H1 (cell line): ENCODE results near the gene SMIM17. TPM values are rescaled to one million over a fixed set of nuclear protein-coding genes. Genes with fewer than 3 reads are reported as not detected.
A peak's percentile ranks its signal among the peaks of the same experiment; 100 is the strongest.

Source experiments
- CTCF ChIA-PET: fragments of 300-600 bp; sonication (Branson Sonifier 250); formaldehyde crosslinking; loops from one replicate; lab custom pipeline; 2021; ENCODE audit not compliant: partially characterized antibody; lab: Charles Lee
- POLR2A ChIA-PET: fragments of 300-600 bp; sonication (Branson Sonifier 250); formaldehyde crosslinking; loops from one replicate; lab custom pipeline; 2021; ENCODE audit warnings: inconsistent platforms; ENCODE audit not compliant: partially characterized antibody; lab: Charles Lee
- DNase-seq, 2 experiments: peaks; one replicate each; pipeline versions ENCODE4 v3.0.0 to v3.0.0-alpha.2; 2010 to 2022; ENCODE audit warnings: low spot score in 2 of 2, low read depth in 1 of 2, mixed read lengths in 1 of 2
- FAIRE-seq: peaks from 2 replicates; lab custom pipeline; 2011; peaks lifted over from hg19 to GRCh38; lab: Jason Lieb, UNC
- H2AFZ ChIP-seq: 2 replicates; pipeline ENCODE4 v1.8.1; 2012; ENCODE audit warnings: low read length, inconsistent platforms
- H2AK5ac ChIP-seq: 2 replicates; pipeline ENCODE4 v1.6.1; 2013; ENCODE audit warnings: low read depth, low read length
- H2BK120ac ChIP-seq: replicated peaks from 2 replicates; pipeline ENCODE3; 2013; ENCODE audit warnings: low read depth, low read length, inconsistent platforms
- H2BK12ac ChIP-seq: 2 replicates; pipeline ENCODE4 v1.6.1; 2013; ENCODE audit warnings: low read depth, low read length
- H2BK15ac ChIP-seq: 2 replicates; pipeline ENCODE4 v1.6.1; 2013; ENCODE audit warnings: low read length
- H2BK20ac ChIP-seq: 2 replicates; pipeline ENCODE4 v1.6.1; 2013; ENCODE audit warnings: low read length
- H2BK5ac ChIP-seq: 2 replicates; pipeline ENCODE4 v1.6.1; 2013; ENCODE audit warnings: low read depth, low read length
- H3K14ac ChIP-seq: 2 replicates; pipeline ENCODE4 v1.6.1; 2013; ENCODE audit warnings: inconsistent platforms; ENCODE audit not compliant: insufficient read length
- H3K18ac ChIP-seq: 2 replicates; pipeline ENCODE4 v1.6.1; 2013; ENCODE audit warnings: low read length; ENCODE audit errors: extremely low read depth
- H3K23ac ChIP-seq: 2 replicates; pipeline ENCODE4 v1.6.1; 2013; ENCODE audit warnings: inconsistent platforms; ENCODE audit not compliant: insufficient read length
- H3K23me2 ChIP-seq: 2 replicates; pipeline ENCODE4 v1.6.1; 2013; ENCODE audit warnings: low read depth, low read length
- H3K27ac ChIP-seq: 2 replicates; pipeline ENCODE4 v1.6.1; 2011; ENCODE audit warnings: low read depth, low read length, inconsistent platforms
- H3K27me3 ChIP-seq, 4 experiments: replicated peaks in 1 of 4; 1 replicate in 1 of 4; 2 replicates in 3 of 4; pipeline versions ENCODE4 v1.6.1 to v1.8.1; 2011 to 2013; ENCODE audit warnings: low read length in 3 of 4, mild to moderate bottlenecking in 3 of 4, inconsistent platforms in 2 of 4, mixed read lengths in 2 of 4, moderate library complexity in 1 of 4; ENCODE audit not compliant: control insufficient read depth in 3 of 4, insufficient read depth in 3 of 4; ENCODE audit errors: extremely low read depth in 1 of 4
- H3K36me3 ChIP-seq, 4 experiments: 2 replicates each; pipeline versions ENCODE4 v1.6.1 to v1.8.1; 2011 to 2013; ENCODE audit warnings: mild to moderate bottlenecking in 4 of 4, low read length in 3 of 4, moderate library complexity in 2 of 4, control low read depth in 1 of 4, inconsistent platforms in 1 of 4; ENCODE audit not compliant: insufficient read depth in 4 of 4, control insufficient read depth in 2 of 4
- H3K4ac ChIP-seq: replicated peaks from 2 replicates; pipeline ENCODE3; 2013; ENCODE audit warnings: low read length, low read depth, mixed read lengths, inconsistent platforms; ENCODE audit not compliant: insufficient read length
- H3K4me1 ChIP-seq, 4 experiments: replicated peaks in 1 of 4; 1 replicate in 1 of 4; 2 replicates in 3 of 4; pipeline versions ENCODE4 v1.6.1 to v1.8.1; 2011 to 2013; ENCODE audit warnings: low read length in 3 of 4, inconsistent platforms in 2 of 4, mixed read lengths in 1 of 4; ENCODE audit not compliant: insufficient read depth in 4 of 4, control insufficient read depth in 3 of 4
- H3K4me2 ChIP-seq, 2 experiments: 2 replicates each; pipeline versions ENCODE4 v1.6.1 to v1.8.1; 2011 to 2013; ENCODE audit warnings: low read depth in 2 of 2, low read length in 2 of 2, control low read depth in 1 of 2, inconsistent platforms in 1 of 2, mild to moderate bottlenecking in 1 of 2; ENCODE audit not compliant: insufficient read depth in 1 of 2
- H3K4me3 ChIP-seq, 4 experiments: fragments of 200-600, 300-600 bp in 1 of 4; sonication (generic), shearing (Covaris generic), sonication (Bioruptor Twin) in 1 of 4; 2 replicates each; pipeline versions ENCODE4 v1.5.1 to v1.8.1; 2011 to 2016; ENCODE audit warnings: low read length in 4 of 4, low read depth in 3 of 4, control low read depth in 2 of 4, inconsistent platforms in 2 of 4, mild to moderate bottlenecking in 2 of 4, mixed read lengths in 1 of 4, moderate library complexity in 1 of 4; ENCODE audit not compliant: insufficient read depth in 2 of 4; ENCODE audit errors: extremely low read depth in 1 of 4
- H3K56ac ChIP-seq: replicated peaks from 2 replicates; pipeline ENCODE3; 2013; ENCODE audit warnings: low read depth, mild to moderate bottlenecking, mixed read lengths, low read length, inconsistent platforms; ENCODE audit not compliant: insufficient read length
- H3K79me1 ChIP-seq: 2 replicates; pipeline ENCODE4 v1.6.1; 2013; ENCODE audit warnings: low read depth, low read length, control low read depth
- H3K79me2 ChIP-seq, 2 experiments: 2 replicates each; pipeline versions ENCODE4 v1.6.1 to v1.8.1; 2012 to 2013; ENCODE audit warnings: low read length in 2 of 2, mild to moderate bottlenecking in 2 of 2, inconsistent platforms in 1 of 2; ENCODE audit not compliant: insufficient read depth in 2 of 2, control insufficient read depth in 1 of 2
- H3K9ac ChIP-seq, 4 experiments: replicated peaks in 1 of 4; 1 replicate in 1 of 4; 2 replicates in 3 of 4; pipeline versions ENCODE4 v1.6.1 to v1.8.1; 2011 to 2013; ENCODE audit warnings: low read depth in 3 of 4, low read length in 3 of 4, control low read depth in 2 of 4, mild to moderate bottlenecking in 2 of 4, moderate library complexity in 2 of 4, inconsistent platforms in 1 of 4; ENCODE audit errors: extremely low read depth in 1 of 4
- H3K9me3 ChIP-seq, 2 experiments: 2 replicates each; pipeline versions ENCODE4 v1.6.1 to v1.8.1; 2012 to 2013; ENCODE audit warnings: mild to moderate bottlenecking in 2 of 2, moderate library complexity in 2 of 2, control low read depth in 1 of 2, inconsistent platforms in 1 of 2, low read depth in 1 of 2, low read length in 1 of 2, mixed read lengths in 1 of 2; ENCODE audit not compliant: insufficient read depth in 2 of 2
- H4K20me1 ChIP-seq, 2 experiments: replicated peaks in 1 of 2; 2 replicates each; pipeline versions ENCODE3 to v1.8.1; 2011 to 2013; ENCODE audit warnings: inconsistent platforms in 2 of 2, low read length in 2 of 2, mild to moderate bottlenecking in 1 of 2; ENCODE audit not compliant: insufficient read depth in 2 of 2, control insufficient read depth in 1 of 2
- H4K5ac ChIP-seq: 2 replicates; pipeline ENCODE4 v1.6.1; 2013; ENCODE audit warnings: low read length, low read depth, mixed read lengths, inconsistent platforms; ENCODE audit not compliant: insufficient read length
- H4K8ac ChIP-seq: 2 replicates; pipeline ENCODE4 v1.8.0; 2013; ENCODE audit warnings: mild to moderate bottlenecking, moderate library complexity, low read length, inconsistent platforms; ENCODE audit not compliant: insufficient read depth; ENCODE audit errors: extremely low read depth
- H4K91ac ChIP-seq: replicated peaks from 2 replicates; pipeline ENCODE3; 2013; ENCODE audit warnings: low read length, mixed read lengths, inconsistent platforms; ENCODE audit not compliant: insufficient read length
- CEBPB ChIP-seq: IDR thresholded peaks from 2 replicates; pipeline ENCODE4 v1.6.1; 2012; ENCODE audit warnings: low read depth, low read length
- CHD1 ChIP-seq: IDR thresholded peaks from 2 replicates; pipeline ENCODE4 v1.6.1; 2012; ENCODE audit warnings: low read depth, low read length, improper control_type of control experiment
- CHD2 ChIP-seq: IDR thresholded peaks from 2 replicates; pipeline ENCODE4 v1.6.1; 2012; ENCODE audit warnings: low read length, improper control_type of control experiment
- CREB1 ChIP-seq: IDR thresholded peaks from 2 replicates; pipeline ENCODE4 v1.6.1; 2012; ENCODE audit warnings: inconsistent platforms
- EGR1 ChIP-seq: IDR thresholded peaks from 2 replicates; pipeline ENCODE4 v1.6.1; 2011; ENCODE audit warnings: low read depth, low read length, borderline replicate concordance
- HDAC6 ChIP-seq: IDR thresholded peaks from one replicate; pipeline ENCODE4 v1.7.1; 2012; ENCODE audit warnings: low read depth, mild to moderate bottlenecking, inconsistent platforms, low read length, moderate library complexity
- KDM4A ChIP-seq: IDR thresholded peaks from one replicate; pipeline ENCODE4 v1.7.1; 2012; ENCODE audit warnings: low read depth, mild to moderate bottlenecking, moderate library complexity, low read length, inconsistent platforms; ENCODE audit not compliant: severe bottlenecking
- POLR2AphosphoS5 ChIP-seq: IDR thresholded peaks from 2 replicates; pipeline ENCODE4 v1.6.1; 2011; ENCODE audit warnings: low read depth, low read length
- SAP30 ChIP-seq: fragments of 300-600 bp; sonication (generic); IDR thresholded peaks from 2 replicates; pipeline ENCODE4 v1.7.1; 2012; ENCODE audit warnings: low read length, moderate library complexity, mild to moderate bottlenecking, inconsistent platforms; ENCODE audit not compliant: insufficient read depth, insufficient replicate concordance
- SUZ12 ChIP-seq: fragments of 200-600 bp; sonication (generic); IDR thresholded peaks from 2 replicates; pipeline ENCODE4 v1.6.1; 2012; ENCODE audit warnings: mild to moderate bottlenecking, inconsistent platforms, low read length, moderate library complexity, mixed read lengths
- WGBS, 2 experiments: shearing (Covaris generic) in 1 of 2; methylation state at CpG; one replicate each; pipeline versions ENCODE4 v1.1.6 to v1.1.7; 2013 to 2015; ENCODE audit warnings: low lambda C conversion rate in 2 of 2, mixed read lengths in 2 of 2, inconsistent platforms in 1 of 2, low coverage in 1 of 2, missing lambda C conversion rate in 1 of 2; ENCODE audit not compliant: insufficient replicate concordance in 2 of 2, insufficient coverage in 1 of 2, insufficient read length in 1 of 2; ENCODE audit errors: extremely low coverage in 1 of 2, missing lambda C conversion rate in 1 of 2; 5-methylcytosine and 5-hydroxymethylcytosine counted together
- polyA plus RNA-seq, 7 experiments: library from polyadenylated mRNA; depleted of rRNA in 3 of 7; stranded (reverse) in 5 of 7; unstranded in 2 of 7; fragments of >200 nt in 5 of 7; fragments of 200-250 nt in 2 of 7; gene quantifications; 1 replicate in 5 of 7; 2 replicates in 1 of 7; 4 replicates in 1 of 7; pipeline versions ENCODE4 v1.2.1 to v1.2.3, GENCODE V29; 2011 to 2013; ENCODE audit warnings: missing spikeins in 2 of 7, mixed read lengths in 2 of 7
- total RNA-seq: library from RNA; stranded (reverse); fragmentation: NEBNext Ultra II Directional; extraction: Animal tissue kit (Norgen Biotek cat#: 25700); gene quantifications from 2 replicates; pipeline ENCODE4 v1.2.1, GENCODE V29; 2021

Gene SMIM17
- total and polyA plus RNA-seq, 2 of the 8 experiments (the other 6 are each of a cell fraction or from before 2014, with no cell fraction given) = 0.06 TPM; not detected in 1

GRCh38 chr19:56595548-56595899, 47.4 kb upstream of the SMIM17 start:
- Histone ChIP-seq H4K20me1 (peaks cover 0 to 6% of the 10 kb centered on the region in 2 experiments), H3K4me3 (peak overlapping the region; percentile 76 to 99 (median 90)), H2BK20ac (no peak overlapping the region), H3K27ac (peak overlapping the region; percentile 33; the same call in 1 of the 2 replicates), H3K27me3 (no peaks in the 10 kb centered on the region), H2BK120ac (peak overlapping the region; percentile 52), H3K14ac (peak overlapping the region; percentile 79), H3K56ac (peak overlapping the region; percentile 90), H3K36me3 (no peaks in the 10 kb centered on the region; a peak in 1 of 8 replicates), H3K79me1 (peaks cover 8% of the 10 kb centered on the region), H2AK5ac (peak overlapping the region; percentile 82; the same call in 1 of the 2 replicates), H3K4me2 (peak overlapping the region; percentile 90 to 99), H2BK12ac (0 out of 2 replicates have a peak overlapping the region, but pooled peaks have one; percentile 84), H3K23ac (peak overlapping the region; percentile 73), H3K4me1 (peaks cover 0 to 3% (median 1%) of the 10 kb centered on the region in 4 experiments; a peak in 2 of 7 replicates), H3K79me2 (peaks cover 0 to 19% of the 10 kb centered on the region in 2 experiments; a peak in 2 of 4 replicates), H4K8ac (peak overlapping the region; percentile 95), H2AFZ (peak overlapping the region; percentile 27; the same call in 1 of the 2 replicates), H3K9me3 (peaks cover 0 to 2% of the 10 kb centered on the region in 2 experiments; a peak in 1 of 4 replicates), H3K18ac (peak overlapping the region; percentile 71; the same call in 1 of the 2 replicates), H2BK15ac (peak overlapping the region; percentile 95), H3K23me2 (peaks cover 14% of the 10 kb centered on the region), H3K4ac (peak overlapping the region; percentile 95), H4K5ac (peak overlapping the region; percentile 34), H2BK5ac (peak overlapping the region; percentile 75), H3K9ac (peak overlapping the region; percentile 65 to 92 (median 86)), H4K91ac (peak overlapping the region; percentile 84)
- WGBS, 2 experiments = 4% methylated on average over 4 of the region's 4 CpGs; no CpG with 5 or more reads in 1 of the 2 experiments
- no peak for TF ChIP-seq CHD1
- peak; percentile 34 for TF ChIP-seq KDM4A
- no peak for TF ChIP-seq HDAC6
- TF ChIP-seq CHD2 = no peak
- TF ChIP-seq EGR1 = no peak
- peak; percentile 38; the same call in 1 of the 2 replicates for TF ChIP-seq POLR2AphosphoS5
- no peak for TF ChIP-seq CREB1
- TF ChIP-seq SAP30 = peak; percentile 36
- no peak for TF ChIP-seq SUZ12
- TF ChIP-seq CEBPB = no peak
- no peak for DNase-seq
- POLR2A ChIA-PET = interaction anchor here (0.6 to 1.6 kb wide), 6 partner anchors 9 to 861 kb away, joined by 3 to 7 read pairs (median 3); partner anchors contain the start of gene VN1R1
- CTCF ChIA-PET = interaction anchor here (0.6 to 0.7 kb wide), 2 partner anchors 675 to 1454 kb away, joined by 4 read pairs; no protein-coding TSS in a partner anchor
- no peak for FAIRE-seq
